Nucleus accumbens (tissue), 56 donors: Measurements from ENCODE around the gene ZFP64.

ENCODE experiments used
- DNase-seq, 56 donors: peaks; one replicate each; lab custom pipeline; 2025; lab: John Stamatoyannopoulos, UW

The ZFP64 gene

DNA sequence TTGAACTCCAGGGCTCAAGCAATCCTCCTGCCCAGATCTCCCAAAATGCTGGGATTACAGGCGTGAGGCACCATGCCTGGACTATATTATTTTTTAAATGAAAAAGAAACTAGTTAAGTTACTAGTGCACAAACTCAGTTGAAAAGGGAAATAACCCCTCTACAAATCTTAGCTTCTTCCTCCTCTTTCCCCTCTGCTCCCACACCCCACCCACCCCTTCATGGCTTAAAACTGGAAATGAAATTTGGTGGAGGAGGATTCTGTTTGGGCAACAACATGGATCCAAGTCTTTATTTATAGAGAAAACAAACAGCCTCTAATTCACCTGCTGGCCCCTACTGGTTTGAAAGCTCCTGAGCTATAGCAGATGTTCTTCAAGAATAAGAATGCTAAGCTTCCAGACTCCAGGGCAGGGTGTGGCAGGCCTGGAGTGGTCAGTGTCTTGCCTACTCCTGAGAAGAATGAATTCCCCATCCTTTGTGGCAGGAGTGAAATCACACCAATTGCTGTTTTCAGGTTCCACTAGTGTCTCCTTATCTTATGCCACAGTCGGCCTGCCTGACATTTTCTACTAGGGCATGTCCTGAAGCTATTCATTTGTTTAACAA is 73.5 kb downstream of the ZFP64 start:
- no peak for DNase-seq

DNA sequence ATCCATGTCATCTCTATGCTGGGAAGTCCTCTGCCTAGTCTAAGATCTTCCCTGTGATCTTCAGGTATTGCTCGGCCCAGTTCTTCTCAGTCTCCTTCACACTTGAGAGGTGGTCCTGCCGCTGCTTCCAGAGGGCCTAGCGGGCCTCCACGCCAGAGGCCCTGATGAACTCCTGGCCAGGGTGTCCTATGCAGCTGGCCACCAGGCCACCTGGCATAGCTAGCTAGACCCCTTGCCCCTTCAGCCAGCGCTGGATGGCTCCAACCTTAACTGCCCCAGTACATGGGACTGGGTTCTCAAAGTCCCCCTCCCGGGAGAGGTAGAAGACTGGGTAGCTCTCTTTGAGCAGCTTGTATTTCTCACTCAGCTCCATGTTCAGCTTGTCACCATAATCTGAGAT is 81.1 kb downstream of the ZFP64 start:
- no peak for DNase-seq

DNA sequence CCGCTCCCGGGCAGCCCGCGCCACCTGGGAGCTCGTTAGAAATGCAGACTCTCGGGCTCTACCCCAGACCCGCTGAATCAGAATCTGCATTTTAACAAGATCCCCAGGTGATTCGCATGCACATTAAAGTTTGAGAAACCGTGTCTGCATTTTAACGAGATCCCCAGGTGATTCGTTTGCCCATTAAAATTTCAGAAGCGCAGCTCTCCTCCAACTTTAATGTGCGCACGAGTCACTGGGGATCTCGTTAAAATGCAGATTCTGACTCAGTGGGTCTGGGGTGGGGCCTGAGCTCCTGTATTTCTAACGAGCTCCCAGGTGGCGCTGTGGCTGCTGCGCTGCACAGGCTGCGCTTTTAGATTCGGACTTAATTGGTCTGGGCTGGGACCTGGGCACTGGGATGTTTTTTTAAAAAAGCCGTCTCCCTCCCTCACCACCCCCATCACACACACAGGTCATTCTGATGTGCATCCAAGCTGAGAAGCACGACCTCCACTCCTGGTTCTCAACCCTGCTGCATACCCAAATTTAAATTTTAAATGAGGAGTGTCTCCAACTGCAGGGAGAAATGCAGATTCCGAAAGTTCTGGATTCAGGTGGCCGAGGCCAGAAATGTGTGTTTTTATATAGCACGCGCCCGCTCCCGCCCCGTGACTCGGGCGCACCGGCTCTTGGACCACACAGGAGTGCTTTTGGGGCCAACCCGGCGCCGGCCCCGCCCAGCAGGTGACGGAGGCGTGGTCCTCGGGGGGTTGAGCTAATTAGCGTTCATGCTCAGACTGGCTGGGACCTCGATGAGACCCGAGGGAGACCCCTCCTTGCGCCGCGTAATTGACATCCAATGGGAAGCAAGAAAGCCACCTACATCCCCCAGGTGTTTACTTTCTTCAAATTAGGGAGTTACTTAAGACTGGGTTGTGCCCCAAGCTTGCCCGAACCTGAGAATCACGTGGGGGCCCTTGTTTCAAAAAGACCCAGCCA is 85.8 kb downstream of the ZFP64 start:
- DNase-seq, result peak in 16 of 56 donors; percentile 1 to 52 (median 16)

- peak in 1 of 56 donors; percentile 29 for DNase-seq
These were observed 86.8 kb downstream of the ZFP64 start for GRCh38 chr20:52104546-52105441.

DNA sequence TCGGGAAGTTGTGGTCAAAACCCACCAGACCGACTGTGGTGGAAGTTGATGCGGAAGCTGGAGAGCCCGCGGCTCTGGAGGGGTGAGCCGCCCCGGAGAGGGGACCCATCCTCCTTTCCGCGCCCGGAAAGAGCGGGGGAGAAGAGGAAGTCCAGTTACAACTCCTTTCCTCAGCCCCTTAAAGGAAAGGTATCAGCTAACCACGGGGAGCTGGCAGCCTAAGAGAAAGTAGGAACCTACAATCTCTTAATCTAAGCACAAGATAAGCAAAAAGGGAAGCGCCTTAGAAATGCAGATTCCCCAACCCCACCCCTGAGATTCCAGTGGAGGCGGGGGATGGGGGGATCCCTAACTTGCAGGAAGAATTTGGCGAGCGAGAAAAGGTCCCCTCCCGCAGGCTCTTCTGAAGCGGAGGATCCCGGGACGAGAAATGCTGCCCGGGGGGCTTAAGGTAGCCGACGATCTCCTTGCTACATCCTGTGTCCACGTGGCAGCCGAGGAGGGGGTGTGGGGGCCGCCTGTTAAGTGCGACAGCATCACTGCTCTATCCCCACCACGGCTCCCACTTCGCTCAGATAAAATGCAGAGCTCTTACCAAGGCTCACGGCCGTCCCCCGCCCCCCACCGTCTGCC is 87.5 kb downstream of the ZFP64 start:
- DNase-seq, result no peak

DNA sequence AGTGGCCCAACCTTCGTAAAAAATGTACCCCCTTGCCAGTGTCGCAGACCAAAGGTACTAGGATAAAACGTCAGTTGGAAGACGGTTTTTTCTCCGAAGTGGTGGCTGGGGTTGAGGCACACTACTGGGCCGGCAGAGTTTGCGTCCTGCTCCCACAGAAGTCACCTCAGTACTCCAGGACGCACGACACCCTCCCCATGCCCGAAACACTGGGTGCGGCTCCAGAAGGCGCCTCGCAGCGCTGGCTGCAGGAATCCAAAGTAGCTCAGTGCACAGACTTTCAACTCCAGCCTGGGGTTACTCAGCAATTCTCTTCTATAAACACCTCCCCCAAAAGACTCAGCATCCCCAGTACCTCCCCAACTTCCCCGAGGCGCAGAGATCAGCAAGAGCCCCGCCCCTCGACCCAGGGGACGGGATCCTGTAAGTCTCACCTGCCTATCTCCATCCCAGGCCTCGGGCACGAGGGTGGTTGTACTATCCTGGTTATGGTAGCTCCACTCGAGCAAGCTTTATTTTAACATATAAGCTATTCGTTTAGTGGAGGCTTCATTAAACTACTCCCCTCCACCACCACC is 88.2 kb downstream of the ZFP64 start:
- no peak for DNase-seq

DNA sequence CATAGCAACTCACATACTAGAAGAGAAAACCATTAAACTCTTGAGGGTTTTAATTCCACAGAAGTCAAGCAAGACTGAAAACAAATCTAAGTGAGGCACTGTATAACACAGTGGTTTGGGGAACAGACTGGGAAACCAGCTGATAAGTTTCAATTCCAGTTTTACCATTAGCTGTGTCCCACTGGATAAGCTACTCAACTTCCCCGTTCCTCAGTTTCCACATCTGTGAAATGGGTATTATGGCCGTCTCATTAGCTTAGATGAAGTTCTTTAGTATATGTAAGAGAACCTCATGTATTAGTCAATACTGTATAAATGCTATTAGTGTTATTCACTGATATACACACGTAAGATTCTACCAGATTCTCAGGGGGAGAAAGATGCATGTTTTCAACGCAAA is 89.0 kb downstream of the ZFP64 start:
- no peak for DNase-seq

DNA sequence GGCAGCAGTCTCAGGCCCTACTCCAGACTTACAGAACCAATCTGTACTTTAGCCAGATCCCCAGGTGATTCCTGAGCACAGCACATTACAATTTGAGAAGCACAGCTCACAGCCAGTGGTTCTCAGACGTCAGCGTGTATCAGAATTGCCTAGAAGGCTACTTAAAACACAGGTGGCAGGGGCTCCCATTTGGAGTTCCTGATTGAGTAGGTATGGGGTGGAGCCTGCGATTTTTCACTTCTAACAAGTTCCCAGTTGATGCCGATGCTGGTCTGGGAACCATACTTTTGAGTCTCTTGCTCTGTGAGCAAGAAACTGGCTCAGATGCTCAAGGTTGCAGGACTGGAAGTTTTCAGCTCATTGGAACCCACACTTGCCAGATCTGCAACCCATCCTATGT is 89.5 kb downstream of the ZFP64 start:
- DNase-seq, result no peak
